H1 (cell line): Measurements from ENCODE around the gene SEMA5B.

ENCODE experiments used
- ATF2 ChIP-seq: IDR thresholded peaks from 2 replicates; pipeline ENCODE4 v1.6.1; 2012; ENCODE audit warnings: low read length, inconsistent platforms
- BRCA1 ChIP-seq: IDR thresholded peaks from 2 replicates; pipeline ENCODE4 v1.6.1; 2012; ENCODE audit warnings: low read depth, low read length, improper control_type of control experiment
- CHD1 ChIP-seq: IDR thresholded peaks from 2 replicates; pipeline ENCODE4 v1.6.1; 2012; ENCODE audit warnings: low read depth, low read length, improper control_type of control experiment
- CTCF ChIP-seq, 3 experiments: IDR thresholded peaks; 1 replicate in 2 of 3; 2 replicates in 1 of 3; pipeline versions ENCODE4 v1.5.1 to v1.6.1; 2011; ENCODE audit warnings: low read length in 3 of 3, mild to moderate bottlenecking in 3 of 3, inconsistent platforms in 2 of 3, low read depth in 1 of 3, moderate library complexity in 1 of 3; ENCODE audit not compliant: insufficient read depth in 1 of 3; ENCODE audit errors: control extremely low read depth in 1 of 3
- POLR2A ChIP-seq, 2 experiments: IDR thresholded peaks; 1 replicate in 1 of 2; 2 replicates in 1 of 2; pipeline ENCODE4 v1.6.1; 2011; ENCODE audit warnings: low read depth in 2 of 2, low read length in 2 of 2, mild to moderate bottlenecking in 2 of 2; ENCODE audit errors: control extremely low read depth in 1 of 2

GRCh38 chr3:123071146-123071545 lies 43.6 kb upstream of the SEMA5B start:
- TF ChIP-seq CTCF (IDR thresholded peaks at IDR 0.05; ENCODE audit: control extremely low read depth in 1 of 3, insufficient read depth in 1 of 3, low read depth in 1 of 3, low read length in 3 of 3) (peak; percentile 38 to 60 (median 48)), POLR2A (IDR thresholded peaks at IDR 0.05; ENCODE audit: control extremely low read depth in 1 of 2, low read depth in 2 of 2, low read length in 2 of 2) (no peak), CHD1 (no peak), ATF2 (no peak), BRCA1 (no peak)
